CD4-positive, alpha-beta memory T cell (primary cell): ENCODE data around the gene ELOVL1. TPM values are rescaled to one million over a fixed set of nuclear protein-coding genes. Genes with fewer than 3 reads are reported as not detected.
"Not testable (repeated sequence)": the region's sequence is repeated elsewhere in the genome, so short reads cannot be mapped to it uniquely, and the experiment has no call there.

Source experiments
- CTCF ChIA-PET: fragments of 350-600 bp; sonication (Branson Sonifier 250); formaldehyde crosslinking; loops from one replicate; lab custom pipeline; 2021; ENCODE audit warnings: inconsistent platforms; ENCODE audit not compliant: partially characterized antibody; lab: Charles Lee
- POLR2A ChIA-PET: fragments of 350-600 bp; sonication (Branson Sonifier 250); formaldehyde crosslinking; loops from one replicate; lab custom pipeline; 2021; ENCODE audit not compliant: partially characterized antibody; lab: Charles Lee
- DNase-seq, 5 donors: peaks; one replicate each; pipeline versions ENCODE4 v3.0.0 to v3.0.0-alpha.2; 2020 to 2022; ENCODE audit warnings: mixed read lengths in 1 of 5
- H3K27ac ChIP-seq: one replicate; pipeline ENCODE4 v1.7.0; 2013; ENCODE audit warnings: low read depth, low read length
- H3K27me3 ChIP-seq: 2 replicates; pipeline ENCODE4 v1.7.0; 2013; ENCODE audit warnings: mild to moderate bottlenecking, low read length, moderate library complexity; ENCODE audit not compliant: insufficient read depth
- H3K36me3 ChIP-seq: 2 replicates; pipeline ENCODE4 v1.7.0; 2013; ENCODE audit warnings: mild to moderate bottlenecking, low read length, moderate library complexity; ENCODE audit not compliant: insufficient read depth
- H3K4me1 ChIP-seq: 2 replicates; pipeline ENCODE4 v1.7.0; 2013; ENCODE audit warnings: mild to moderate bottlenecking, low read length, moderate library complexity; ENCODE audit not compliant: insufficient read depth
- H3K4me3 ChIP-seq, 2 donors: one replicate each; pipeline ENCODE4 v1.7.0; 2013; ENCODE audit warnings: low read length in 2 of 2, mild to moderate bottlenecking in 1 of 2
- H3K9me3 ChIP-seq, 2 donors: one replicate each; pipeline ENCODE4 v1.7.0; 2013; ENCODE audit warnings: low read length in 2 of 2, control low read depth in 1 of 2; ENCODE audit not compliant: control insufficient read depth in 1 of 2
- H3K27ac Mint-ChIP-seq, 7 donors: one replicate each; pipeline ENCODE4 v1.8.0; 2020 to 2021; ENCODE audit warnings: mixed read lengths in 7 of 7, mild to moderate bottlenecking in 6 of 7, inconsistent platforms in 3 of 7, moderate library complexity in 3 of 7
- H3K27me3 Mint-ChIP-seq, 2 donors: one replicate each; pipeline ENCODE4 v1.8.0; 2020 to 2021; ENCODE audit warnings: mixed read lengths in 2 of 2
- H3K36me3 Mint-ChIP-seq, 2 donors: one replicate each; pipeline ENCODE4 v1.8.0; 2020 to 2021; ENCODE audit warnings: mixed read lengths in 2 of 2, inconsistent platforms in 1 of 2, mild to moderate bottlenecking in 1 of 2
- H3K4me1 Mint-ChIP-seq, 4 donors: one replicate each; pipeline ENCODE4 v1.8.0; 2020 to 2021; ENCODE audit warnings: mixed read lengths in 4 of 4, mild to moderate bottlenecking in 1 of 4
- H3K4me3 Mint-ChIP-seq, 8 donors: one replicate each; pipeline ENCODE4 v1.8.0; 2020 to 2021; ENCODE audit warnings: mixed read lengths in 8 of 8, mild to moderate bottlenecking in 7 of 8, moderate library complexity in 6 of 8, inconsistent platforms in 3 of 8
- H3K9me3 Mint-ChIP-seq, 8 donors: one replicate each; pipeline ENCODE4 v1.8.0; 2020 to 2021; ENCODE audit warnings: mixed read lengths in 8 of 8, mild to moderate bottlenecking in 5 of 8, inconsistent platforms in 3 of 8, moderate library complexity in 1 of 8
- intact Hi-C: fragments of 100-400 bp; cut with micrococcal nuclease; formaldehyde crosslinking; loops from one replicate; pipeline ENCODE4 v1.15.1; 2023
- polyA plus RNA-seq, 2 donors: library from polyadenylated mRNA; unstranded; fragments of 300-500 nt; fragmentation: Illumina TruSeq; gene quantifications; one replicate each; pipeline ENCODE4 v1.2.3, GENCODE V29; 2021
- total RNA-seq, 2 experiments: library from RNA; stranded (reverse); gene quantifications; one replicate each; pipeline ENCODE4 v1.2.3, GENCODE V29; 2021

Gene ELOVL1
- total and polyA plus RNA-seq, 4 experiments from 2014 or later: 45.3 to 99.3 (median 66.2) TPM

GRCh38 chr1:43372172-43372571 is 4.4 kb upstream of the ELOVL1 start:
- POLR2A ChIA-PET: interaction anchor here (0.6 to 0.9 kb wide), 2 partner anchors 23 to 42 kb away, joined by 3 read pairs; no protein-coding TSS in a partner anchor
- no peak overlapping the region for H3K27ac Mint-ChIP-seq

GRCh38 chr1:43370564-43370963 is 2.8 kb upstream of the ELOVL1 start:
- H3K27ac Mint-ChIP-seq: peak overlapping the region in 5 of 7 donors; percentile 9 to 86 (median 69)
- Histone ChIP-seq H3K4me3 (no peak overlapping the region), H3K36me3 (no peaks in the 10 kb centered on the region), H3K4me1 (peaks cover 23% of the 10 kb centered on the region), H3K9me3 (no peaks in the 10 kb centered on the region), H3K27me3 (no peaks in the 10 kb centered on the region), H3K27ac (no peak overlapping the region)
- no peaks in the 10 kb centered on the region for H3K27me3 Mint-ChIP-seq
- POLR2A ChIA-PET: interaction anchor here (1.2 to 2.4 kb wide), 2 partner anchors 12 to 20 kb away, joined by 3 to 10 read pairs; partner anchors contain the start of gene CDC20
- H3K4me1 Mint-ChIP-seq: peaks cover 19 to 45% (median 34%) of the 10 kb centered on the region in 4 donors
- no peak for DNase-seq
- H3K9me3 Mint-ChIP-seq: no peaks in the 10 kb centered on the region
- peaks cover 0 to 20% of the 10 kb centered on the region in 2 donors for H3K36me3 Mint-ChIP-seq
- CTCF ChIA-PET: interaction anchor here (0.7 to 1.1 kb wide), 2 partner anchors 18 to 43 kb away, joined by 3 read pairs; no protein-coding TSS in a partner anchor
- intact Hi-C loops: no loop called here
- peak overlapping the region in 3 of 8 donors; percentile 28 to 59 (median 55) for H3K4me3 Mint-ChIP-seq

More at GRCh38 chr1:43372172-43372571, 4.4 kb upstream of the ELOVL1 start:
- no peaks in the 10 kb centered on the region for H3K9me3 Mint-ChIP-seq
- CTCF ChIA-PET: interaction anchor here (0.8 kb wide), 1 partner anchor 14 kb away, joined by 3 read pairs; the partner anchor contains the start of gene CDC20
- H3K4me1 Mint-ChIP-seq: peaks cover 16 to 31% (median 22%) of the 10 kb centered on the region in 4 donors
- H3K36me3 ChIP-seq: no peaks in the 10 kb centered on the region
- H3K4me3 Mint-ChIP-seq: no peak overlapping the region
- H3K27me3 Mint-ChIP-seq: no peaks in the 10 kb centered on the region
- H3K36me3 Mint-ChIP-seq: peaks cover 0 to 13% of the 10 kb centered on the region in 2 donors
- no peaks in the 10 kb centered on the region for H3K9me3 ChIP-seq
- H3K27me3 ChIP-seq: no peaks in the 10 kb centered on the region
- DNase-seq: no peak
- H3K4me1 ChIP-seq: peaks cover 7% of the 10 kb centered on the region
- no peak overlapping the region for H3K27ac ChIP-seq
- H3K4me3 ChIP-seq: no peak overlapping the region
- intact Hi-C loops: no loop called here

DNA sequence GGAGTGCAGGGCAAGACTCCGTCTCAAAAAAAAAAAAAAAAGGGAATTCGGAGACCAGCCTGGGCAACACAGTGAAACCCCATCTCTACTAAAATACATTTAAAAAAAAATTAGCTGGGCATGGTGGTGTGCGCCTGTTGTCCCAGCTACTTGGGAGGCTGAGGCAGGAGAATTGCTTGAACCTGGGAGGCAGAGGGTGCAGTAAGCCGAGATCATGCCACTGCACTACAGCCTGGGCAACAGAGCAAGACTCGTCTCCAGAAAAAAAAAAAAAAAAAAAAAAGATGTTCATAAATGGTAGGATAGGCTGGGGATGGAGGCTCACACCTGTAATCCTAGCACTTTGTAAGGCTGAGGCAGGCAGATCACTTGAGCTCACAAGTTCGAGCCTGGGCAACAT is 2.0 kb upstream of the ELOVL1 start:
- POLR2A ChIA-PET: interaction anchor here (1.2 to 2.4 kb wide), 2 partner anchors 11 to 20 kb away, joined by 3 to 10 read pairs; partner anchors contain the start of gene CDC20
- H3K9me3 ChIP-seq, H3K4me3 ChIP-seq, H3K27me3 ChIP-seq, H3K27ac ChIP-seq, DNase-seq, H3K9me3 Mint-ChIP-seq, H3K36me3 ChIP-seq, H3K27me3 Mint-ChIP-seq: not testable (repeated sequence)
- CTCF ChIA-PET: interaction anchor here (0.7 to 1.1 kb wide), 2 partner anchors 19 to 44 kb away, joined by 3 read pairs; no protein-coding TSS in a partner anchor
- peaks cover 25 to 51% (median 38%) of the 10 kb centered on the region in 4 donors for H3K4me1 Mint-ChIP-seq
- intact Hi-C loops: loop anchor here (5.0 kb wide), 1 partner anchor 83 kb away; the partner anchor contains the start of gene HYI
- peaks cover 24% of the 10 kb centered on the region for H3K4me1 ChIP-seq
- peak overlapping the region in 2 of 7 donors; percentile 18 to 25 for H3K27ac Mint-ChIP-seq
- peak overlapping the region in 3 of 8 donors; percentile 15 to 31 (median 21) for H3K4me3 Mint-ChIP-seq
- peaks cover 0 to 26% of the 10 kb centered on the region in 2 donors for H3K36me3 Mint-ChIP-seq

DNA sequence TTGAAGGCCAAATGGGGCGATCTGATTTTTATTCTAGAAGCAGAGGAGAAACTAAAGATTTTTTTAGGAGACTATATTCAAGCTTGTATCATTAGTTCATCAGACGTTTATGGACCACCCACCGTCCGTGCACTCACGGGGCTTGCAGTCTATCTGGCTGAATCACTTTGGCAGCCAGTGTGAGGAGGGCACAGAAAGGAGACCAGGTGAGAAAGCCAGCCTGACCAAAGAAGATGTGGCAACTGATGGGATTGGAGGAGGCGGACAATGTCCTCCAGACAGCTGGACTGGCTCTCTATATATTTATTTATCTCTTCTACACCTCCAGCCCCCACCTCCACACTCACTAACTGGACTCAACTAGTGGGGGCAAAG is 822 bp upstream of the ELOVL1 start:
- H3K4me1 ChIP-seq: peaks cover 24% of the 10 kb centered on the region
- CTCF ChIA-PET: interaction anchor here (0.7 to 2.7 kb wide), 8 partner anchors 10 to 142 kb away, joined by 3 to 15 read pairs (median 4); partner anchors contain the start of gene CDC20
- Mint-ChIP-seq H3K27me3 (no peaks in the 10 kb centered on the region), H3K4me3 (peak overlapping the region; percentile 87 to 94 (median 90)), H3K27ac (peak overlapping the region; percentile 73 to 93 (median 90)), H3K36me3 (peaks cover 9 to 37% of the 10 kb centered on the region in 2 donors), H3K9me3 (no peaks in the 10 kb centered on the region), H3K4me1 (peaks cover 25 to 51% (median 38%) of the 10 kb centered on the region in 4 donors)
- no peaks in the 10 kb centered on the region for H3K27me3 ChIP-seq
- peaks cover 18% of the 10 kb centered on the region for H3K36me3 ChIP-seq
- POLR2A ChIA-PET: interaction anchor here (0.9 to 3.4 kb wide), 11 partner anchors 9 to 1263 kb away, joined by 3 to 47 read pairs (median 10); partner anchors contain the start of genes CDC20, CFAP57, EBNA1BP2 and HYI
- peak overlapping the region; percentile 68 to 71 for H3K4me3 ChIP-seq
- H3K9me3 ChIP-seq: no peaks in the 10 kb centered on the region
- DNase-seq: no peak
- H3K27ac ChIP-seq: peak overlapping the region; percentile 81
- intact Hi-C loops: loop anchor here (1.0 to 5.0 kb wide), 6 partner anchors 10 to 196 kb away; partner anchors contain the start of genes CDC20, CFAP57, EBNA1BP2 and HYI

DNA sequence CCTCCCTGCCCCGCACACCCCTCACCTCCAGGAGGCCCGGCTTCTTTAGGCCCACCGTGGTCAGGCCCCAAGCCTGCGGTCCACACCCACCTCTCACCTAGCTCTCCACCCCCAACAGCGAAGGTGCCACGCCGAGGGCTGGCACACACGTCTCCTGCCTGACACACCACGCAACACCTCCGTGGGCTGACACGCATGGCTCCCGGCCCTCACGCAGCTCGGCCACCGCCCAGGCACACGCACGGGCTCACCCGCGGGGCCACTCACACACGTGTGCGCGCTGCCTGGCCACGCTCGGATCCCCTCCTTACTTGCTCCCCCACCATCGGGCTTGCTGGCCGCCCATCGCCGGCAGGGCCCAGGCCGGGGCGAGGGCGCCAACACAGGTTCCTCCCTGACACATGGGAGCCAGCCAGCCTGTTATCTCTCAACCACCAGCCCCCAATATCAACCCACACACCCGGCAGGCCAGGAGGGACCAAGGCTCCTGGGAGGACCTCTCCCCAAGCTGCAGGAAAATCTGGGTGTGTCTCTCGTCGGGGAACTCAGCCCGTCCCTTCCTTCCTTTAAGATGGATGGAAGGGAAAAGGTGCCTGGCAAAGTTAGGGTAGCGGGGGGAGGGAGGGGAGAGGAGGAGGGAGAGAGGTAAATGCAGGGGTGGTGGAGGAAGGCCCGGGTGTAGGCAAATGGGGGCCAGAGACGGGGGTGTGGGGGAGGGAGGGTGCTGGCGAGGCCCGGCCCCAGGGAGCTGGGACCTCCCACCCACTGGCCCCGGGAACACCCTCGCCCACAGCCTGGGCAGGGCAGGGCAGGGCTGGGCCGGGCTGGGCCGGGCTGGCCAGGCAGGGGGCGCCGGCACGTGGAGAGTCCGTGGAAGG is 546 bp downstream of the ELOVL1 start:
- peak overlapping the region; percentile 82 to 94 (median 88) for H3K4me3 Mint-ChIP-seq
- H3K27me3 Mint-ChIP-seq: no peaks in the 10 kb centered on the region
- H3K4me1 Mint-ChIP-seq: peaks cover 25 to 51% (median 39%) of the 10 kb centered on the region in 4 donors
- peak overlapping the region; percentile 55 to 76 for H3K4me3 ChIP-seq
- peak overlapping the region; percentile 77 to 96 (median 91) for H3K27ac Mint-ChIP-seq
- H3K27ac ChIP-seq: peak overlapping the region; percentile 81
- peaks cover 27% of the 10 kb centered on the region for H3K36me3 ChIP-seq
- intact Hi-C loops: loop anchor here (5.0 kb wide), 1 partner anchor 85 kb away; the partner anchor contains the start of gene HYI
- ChIA-PET POLR2A (interaction anchor here (0.6 to 3.4 kb wide), 13 partner anchors 9 to 607 kb away, joined by 3 to 47 read pairs (median 9); partner anchors contain the start of genes CDC20, CFAP57, EBNA1BP2 and HYI), CTCF (interaction anchor here (1.0 to 2.7 kb wide), 4 partner anchors 9 to 23 kb away, joined by 3 to 15 read pairs (median 6); partner anchors contain the start of gene CDC20)
- peaks cover 24% of the 10 kb centered on the region for H3K4me1 ChIP-seq
- DNase-seq: peak; percentile 32 to 59 (median 32)
- no peaks in the 10 kb centered on the region for H3K27me3 ChIP-seq
- H3K36me3 Mint-ChIP-seq: peaks cover 14 to 46% of the 10 kb centered on the region in 2 donors
- H3K9me3 Mint-ChIP-seq: no peaks in the 10 kb centered on the region
- H3K9me3 ChIP-seq: no peaks in the 10 kb centered on the region

DNA sequence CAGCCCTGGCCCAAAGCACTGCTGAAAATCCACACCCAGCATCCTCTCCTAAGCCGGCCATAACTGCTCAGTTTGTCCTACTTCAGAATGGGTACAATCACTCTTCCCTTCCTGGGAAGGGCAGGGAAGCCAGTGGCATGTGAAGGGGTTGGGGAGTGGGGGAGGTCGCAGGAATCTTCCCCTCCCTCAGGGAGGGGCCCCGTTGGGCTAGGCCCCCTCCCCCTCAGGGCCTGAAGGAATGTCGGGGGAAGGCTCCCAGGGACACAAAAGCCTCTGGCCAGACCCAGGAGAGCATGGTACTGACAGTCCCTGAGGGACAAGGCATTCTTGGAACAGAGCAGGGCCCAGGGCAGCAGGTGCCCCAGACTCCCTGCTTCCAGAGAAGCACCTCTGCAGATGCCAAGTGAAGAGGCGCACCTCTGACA is 1.2 kb downstream of the ELOVL1 start:
- peak overlapping the region; percentile 55 to 76 for H3K4me3 ChIP-seq
- POLR2A ChIA-PET: interaction anchor here (0.6 to 3.4 kb wide), 7 partner anchors 9 to 607 kb away, joined by 3 to 47 read pairs (median 11); partner anchors contain the start of genes CDC20, HYI, MED8 and SZT2
- peaks cover 25 to 51% (median 39%) of the 10 kb centered on the region in 4 donors for H3K4me1 Mint-ChIP-seq

More for the DNA sequence above, 1.2 kb downstream of the ELOVL1 start:
- Mint-ChIP-seq H3K9me3 (no peaks in the 10 kb centered on the region), H3K36me3 (peaks cover 14 to 51% of the 10 kb centered on the region in 2 donors), H3K27me3 (no peaks in the 10 kb centered on the region), H3K27ac (peak overlapping the region; percentile 77 to 96 (median 91)), H3K4me3 (peak overlapping the region; percentile 82 to 94 (median 88))
- no peak for DNase-seq
- CTCF ChIA-PET: interaction anchor here (2.7 kb wide), 1 partner anchor 8 kb away, joined by 15 read pairs; the partner anchor contains the start of gene CDC20
- Histone ChIP-seq H3K4me1 (peaks cover 24% of the 10 kb centered on the region), H3K27me3 (no peaks in the 10 kb centered on the region), H3K9me3 (no peaks in the 10 kb centered on the region), H3K36me3 (peaks cover 30% of the 10 kb centered on the region), H3K27ac (peak overlapping the region; percentile 81)
- intact Hi-C loops: loop anchor here (5.0 kb wide), 1 partner anchor 86 kb away; the partner anchor contains the start of gene HYI
